NCI-H526 (cell line): Measurements from ENCODE around the gene ST6GAL1.

ENCODE experiments used
- DNase-seq, 2 experiments: peaks; one replicate each; lab custom pipeline; 2025; lab: John Stamatoyannopoulos, UW

Gene ST6GAL1

DNA sequence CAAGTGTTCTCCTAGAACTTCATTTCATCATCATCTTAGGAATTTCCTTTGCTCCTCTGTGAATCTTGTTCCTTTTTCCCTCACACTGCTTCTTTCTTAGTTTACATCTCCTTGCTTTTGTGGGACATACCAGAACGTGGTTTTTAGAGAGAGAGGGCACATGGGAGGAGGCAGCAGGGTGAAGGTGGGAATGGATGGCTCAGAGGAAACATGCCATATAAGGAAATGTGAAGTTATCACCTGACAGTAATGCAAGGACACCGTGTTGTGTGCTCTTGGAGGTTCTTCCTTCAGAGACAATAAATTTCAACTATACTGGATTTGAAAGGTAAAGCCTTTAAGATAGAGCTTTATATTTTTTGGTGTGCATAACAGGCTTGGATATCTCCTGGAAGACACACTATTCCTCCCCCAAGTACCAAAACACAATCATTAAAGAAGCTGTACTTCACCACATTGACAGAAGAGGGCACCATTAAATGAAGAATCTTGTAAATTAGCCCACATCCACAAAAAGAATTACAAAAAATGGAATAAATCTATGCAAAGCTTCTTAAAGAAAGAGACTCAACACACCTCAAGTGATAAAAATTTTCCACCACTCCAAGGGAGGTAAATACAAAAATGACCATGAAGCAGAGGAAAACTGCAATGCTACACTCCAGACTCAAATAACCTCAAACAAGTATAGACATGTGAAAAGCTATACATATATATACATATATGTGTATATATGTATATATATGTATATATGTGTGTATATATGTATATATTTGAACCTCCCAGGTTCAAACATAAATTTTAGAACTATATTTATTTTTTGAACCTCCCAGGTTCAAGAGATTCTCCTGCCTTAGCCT is 182.8 kb downstream of the ST6GAL1 start:
- DNase-seq: peak in 1 of 2 experiments; percentile 31

DNA sequence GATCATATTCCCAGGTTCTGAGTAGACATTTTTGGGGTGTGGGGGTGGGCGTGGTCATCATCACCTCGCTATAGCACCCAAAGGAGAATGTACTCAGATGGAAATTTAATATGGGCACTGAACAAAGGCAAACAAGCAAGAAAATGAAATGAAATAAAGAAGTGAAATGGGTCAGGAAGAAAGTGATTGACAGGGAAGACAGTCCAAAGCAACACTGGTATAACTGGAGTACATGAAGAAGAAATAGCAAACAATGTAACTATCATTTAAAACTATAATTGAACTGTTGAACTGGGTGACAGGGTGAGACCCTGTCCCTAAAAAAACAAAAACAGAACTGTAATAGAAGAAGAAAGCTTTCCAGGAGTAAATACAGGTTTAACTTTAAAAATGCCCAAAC is 184.2 kb downstream of the ST6GAL1 start:
- no peak for DNase-seq

DNA sequence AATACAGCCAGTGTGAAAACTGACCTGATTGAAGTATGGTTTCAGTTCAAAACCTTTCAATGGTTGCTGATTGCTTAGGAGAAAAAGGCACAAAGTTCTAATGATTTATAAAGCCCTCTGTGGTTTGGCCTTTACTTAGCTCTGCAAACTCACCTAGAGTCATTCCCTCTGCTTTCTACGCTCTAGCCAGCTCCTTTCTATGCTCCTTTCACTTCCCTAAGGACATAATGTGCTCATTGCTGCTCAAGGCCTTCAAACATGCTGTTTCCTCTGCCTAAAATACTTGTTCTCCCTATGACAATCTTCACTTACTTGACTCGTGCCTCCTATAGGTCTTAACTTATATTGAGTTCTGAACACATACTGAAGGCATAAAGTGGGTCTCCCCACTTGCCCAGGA is 190.0 kb downstream of the ST6GAL1 start:
- no peak for DNase-seq

DNA sequence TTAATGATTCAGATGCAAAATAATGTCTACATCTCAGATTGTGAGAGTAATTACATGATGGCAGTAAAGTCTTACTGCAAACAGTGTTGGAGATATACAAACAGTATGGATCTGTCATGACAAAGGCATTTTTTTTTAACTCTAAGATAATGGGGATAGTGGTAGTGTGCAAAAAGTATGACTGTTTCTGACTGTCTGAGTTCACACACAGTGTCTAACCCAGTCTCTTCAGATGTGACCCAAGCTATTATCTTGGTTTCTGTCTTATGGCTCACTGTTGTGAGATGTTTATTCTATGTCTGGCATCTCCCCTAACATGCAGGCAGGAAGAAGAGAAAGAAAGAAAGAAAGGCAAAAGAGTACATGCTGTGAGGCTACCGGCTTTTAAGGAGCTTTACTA is 191.9 kb downstream of the ST6GAL1 start:
- no peak for DNase-seq

DNA sequence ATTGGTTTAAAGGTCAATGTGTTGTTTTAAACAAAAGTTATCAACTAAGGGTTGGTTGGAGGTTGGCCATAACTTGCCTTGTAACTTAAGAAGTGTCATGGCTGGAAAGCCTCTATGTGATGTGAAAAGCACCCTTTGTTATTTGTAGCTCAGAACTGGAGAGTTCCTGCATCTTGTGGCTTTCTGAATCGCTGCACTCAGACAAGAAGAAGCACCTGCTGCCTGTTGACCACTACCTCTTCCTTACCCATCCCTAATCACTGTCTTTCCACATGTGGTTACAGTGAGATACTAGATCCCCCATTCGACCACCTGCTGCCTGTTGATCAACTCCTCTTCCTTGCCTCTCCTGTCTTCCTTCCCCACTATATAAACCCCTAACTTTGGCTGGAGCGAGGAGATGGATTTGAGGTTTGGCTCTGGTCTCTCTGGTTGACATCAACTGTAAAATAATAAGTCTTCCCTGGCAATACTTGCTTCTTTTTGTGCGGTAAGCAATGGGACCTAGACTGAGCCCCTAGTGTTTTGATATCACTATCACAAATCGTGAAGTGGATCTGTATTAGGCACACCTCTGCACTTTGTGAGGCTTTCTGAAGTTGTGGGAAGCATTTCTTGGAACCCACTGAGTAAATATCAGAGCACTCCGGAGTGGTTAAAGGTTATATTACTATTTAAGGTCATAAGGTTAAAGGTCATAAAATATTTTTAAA is 195.1 kb downstream of the ST6GAL1 start:
- DNase-seq: no peak
